ENCODE measurements around the gene KDM8.

KDM8 gene

DNA sequence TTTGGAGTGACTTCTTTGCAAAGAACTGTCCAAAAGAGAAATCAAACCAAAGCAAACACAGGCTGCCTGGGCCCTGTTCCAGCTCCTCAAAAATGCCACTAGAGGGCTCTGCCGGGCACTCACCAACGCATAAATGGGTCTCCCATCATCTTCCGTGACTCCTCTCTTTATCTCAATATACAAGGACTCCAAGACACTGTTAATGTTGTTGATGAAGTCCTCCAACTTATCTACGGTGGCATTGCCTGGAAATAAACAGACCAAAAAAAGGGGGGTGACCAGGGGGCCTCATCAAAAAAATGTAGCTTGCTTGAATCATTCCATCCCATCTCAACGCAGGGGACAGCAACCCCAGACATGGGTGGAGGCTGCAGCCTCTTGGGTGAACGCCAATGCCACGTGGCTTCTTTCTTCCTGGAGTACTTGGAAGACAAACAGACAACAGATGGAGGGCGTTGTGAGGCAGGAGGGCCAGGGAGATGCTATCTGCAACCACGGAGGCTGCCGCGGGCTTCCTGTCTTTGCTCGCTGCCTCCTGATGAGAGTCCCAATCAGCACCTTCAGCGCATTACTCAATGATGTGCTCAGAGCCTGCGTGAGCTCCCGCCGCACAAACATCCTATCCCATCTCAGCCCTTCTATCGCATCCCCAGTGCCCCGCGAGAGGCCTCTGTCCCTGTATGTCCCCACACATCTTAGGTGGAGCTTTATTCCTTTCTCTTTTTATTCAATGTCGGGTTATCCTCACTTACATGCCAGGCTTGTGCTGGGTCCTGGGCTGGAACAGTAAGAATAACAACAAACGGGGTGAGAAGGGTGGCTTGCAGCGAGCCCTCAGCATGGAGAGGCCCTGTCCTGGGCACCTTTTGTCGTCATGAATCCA lies 32.0 kb downstream of the KDM8 start:
- WGBS, 2 experiments, result 76 to 78% methylated on average over 22 to 23 of the region's 23 CpGs
- H3K4me1 ChIP-seq (ENCODE audit: control insufficient read depth, insufficient read depth, low read length), result peaks cover 11% of the 10 kb centered on the region
- no peaks in the 10 kb centered on the region for H3K27me3 ChIP-seq (ENCODE audit: control insufficient read depth, insufficient read depth, low read length, poor library complexity, severe bottlenecking)
- no peak overlapping the region for H3K4me3 ChIP-seq (ENCODE audit: insufficient read depth, low read depth, low read length)
- H3K36me3 ChIP-seq (ENCODE audit: control insufficient read depth, insufficient read depth, low read length), result no peaks in the 10 kb centered on the region
- no peak overlapping the region for H3K27ac ChIP-seq (ENCODE audit: insufficient read depth, low read depth, low read length, poor library complexity, severe bottlenecking)
- H3K9me3 ChIP-seq (ENCODE audit: control insufficient read depth, low read length), result no peaks in the 10 kb centered on the region

DNA sequence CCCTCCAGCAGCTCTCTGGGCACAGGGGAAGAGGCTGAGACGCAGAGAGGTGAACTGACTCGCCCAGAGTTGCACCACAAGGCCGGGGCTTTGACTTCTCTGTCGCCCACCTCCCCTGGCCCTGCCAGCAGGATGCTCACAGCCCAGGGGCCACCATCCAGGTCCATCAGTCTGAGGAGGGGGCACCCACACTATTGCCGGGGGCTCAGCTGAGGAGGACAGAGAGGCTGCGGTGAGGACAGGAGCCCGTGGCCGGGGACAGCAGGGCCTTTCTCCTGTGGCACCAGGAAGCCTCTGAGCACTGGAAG lies 32.6 kb downstream of the KDM8 start:
- no peaks in the 10 kb centered on the region for H3K27me3 ChIP-seq (ENCODE audit: control insufficient read depth, insufficient read depth, low read length, poor library complexity, severe bottlenecking)
- no peaks in the 10 kb centered on the region for H3K36me3 ChIP-seq (ENCODE audit: control insufficient read depth, insufficient read depth, low read length)
- H3K4me1 ChIP-seq (ENCODE audit: control insufficient read depth, insufficient read depth, low read length), result peaks cover 11% of the 10 kb centered on the region
- H3K27ac ChIP-seq (ENCODE audit: insufficient read depth, low read depth, low read length, poor library complexity, severe bottlenecking), result no peak overlapping the region
- H3K4me3 ChIP-seq (ENCODE audit: insufficient read depth, low read depth, low read length), result no peak overlapping the region
- 97% methylated on average over 8 of the region's 8 CpGs for WGBS, 2 experiments
- no peaks in the 10 kb centered on the region for H3K9me3 ChIP-seq (ENCODE audit: control insufficient read depth, low read length)

DNA sequence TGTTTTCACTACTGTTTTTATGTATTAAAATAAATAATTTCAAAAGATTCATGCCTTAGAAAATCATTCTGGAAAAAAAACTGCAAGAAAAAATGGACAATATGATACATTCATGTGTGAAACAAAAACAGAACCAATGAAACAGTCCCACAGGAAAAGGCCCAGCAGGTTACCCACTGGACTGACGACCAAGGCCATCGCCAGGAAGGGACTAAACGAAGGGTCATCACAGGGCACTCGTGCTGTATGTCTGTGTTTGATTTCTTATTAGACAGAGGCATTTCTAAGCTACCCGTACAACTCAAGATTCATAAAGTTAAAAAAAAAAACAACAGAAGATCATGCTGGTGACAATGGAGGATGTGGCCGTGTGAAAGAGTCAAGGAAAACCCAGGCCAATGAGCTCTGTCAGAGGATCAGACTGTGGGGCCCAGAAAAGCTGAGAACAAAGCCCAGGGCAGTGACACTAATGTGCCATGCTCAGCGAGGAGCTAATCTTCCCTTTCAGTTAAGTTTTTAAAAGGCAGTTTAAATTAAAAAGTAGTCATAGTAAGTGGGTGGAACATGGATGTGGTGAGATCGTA lies 33.4 kb downstream of the KDM8 start:
- Histone ChIP-seq H3K27ac (ENCODE audit: insufficient read depth, low read depth, low read length, poor library complexity, severe bottlenecking) (no peak overlapping the region), H3K9me3 (ENCODE audit: control insufficient read depth, low read length) (no peaks in the 10 kb centered on the region), H3K4me1 (ENCODE audit: control insufficient read depth, insufficient read depth, low read length) (peaks cover 11% of the 10 kb centered on the region), H3K36me3 (ENCODE audit: control insufficient read depth, insufficient read depth, low read length) (no peaks in the 10 kb centered on the region), H3K27me3 (ENCODE audit: control insufficient read depth, insufficient read depth, low read length, poor library complexity, severe bottlenecking) (no peaks in the 10 kb centered on the region), H3K4me3 (ENCODE audit: insufficient read depth, low read depth, low read length) (no peak overlapping the region)
- WGBS, 2 experiments, result 84 to 86% methylated on average over 6 to 8 of the region's 8 CpGs

DNA sequence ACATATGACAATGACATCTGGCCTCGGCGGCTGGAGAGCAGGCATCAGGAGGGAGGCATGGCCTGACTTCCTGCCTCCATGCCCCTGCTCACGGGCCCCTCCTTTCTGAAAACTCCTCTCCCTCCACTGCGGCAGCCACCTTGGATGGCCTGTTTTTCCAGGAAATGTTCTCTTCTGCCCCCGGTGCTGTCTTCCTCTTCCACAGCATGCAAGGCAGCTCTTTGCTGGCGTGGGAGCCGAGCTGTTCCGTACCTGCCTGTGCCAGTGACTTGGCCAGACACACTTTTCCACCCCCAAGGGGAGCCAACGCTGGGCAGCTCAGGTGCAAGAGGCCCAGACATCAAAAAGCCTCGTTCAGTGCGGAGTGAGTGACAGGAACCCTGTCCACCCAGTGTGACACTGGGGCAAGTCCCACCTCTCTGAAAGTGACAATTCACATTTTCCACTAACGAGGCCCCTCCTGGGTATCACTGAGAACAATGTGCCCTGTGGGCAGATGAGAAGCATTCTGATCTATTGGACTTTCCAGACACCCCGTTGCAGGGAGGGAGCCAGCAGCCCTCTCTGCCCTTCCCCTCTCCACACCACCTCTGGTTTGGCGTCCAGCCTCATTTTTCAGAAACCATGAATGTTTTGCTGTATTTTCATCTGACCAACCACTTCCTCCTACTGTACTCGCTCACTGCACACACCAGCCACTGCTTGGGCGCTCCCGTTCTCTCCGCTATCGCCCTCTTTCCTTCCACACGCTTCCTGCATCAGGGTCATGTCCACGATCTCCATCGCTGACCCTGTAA lies 34.1 kb downstream of the KDM8 start:
- H3K27me3 ChIP-seq (ENCODE audit: control insufficient read depth, insufficient read depth, low read length, poor library complexity, severe bottlenecking), result no peaks in the 10 kb centered on the region
- H3K4me1 ChIP-seq (ENCODE audit: control insufficient read depth, insufficient read depth, low read length), result peaks cover 13% of the 10 kb centered on the region
- H3K9me3 ChIP-seq (ENCODE audit: control insufficient read depth, low read length), result no peaks in the 10 kb centered on the region
- WGBS, 2 experiments, result 84 to 86% methylated on average over 22 of the region's 22 CpGs
- H3K36me3 ChIP-seq (ENCODE audit: control insufficient read depth, insufficient read depth, low read length), result no peaks in the 10 kb centered on the region
- H3K27ac ChIP-seq (ENCODE audit: insufficient read depth, low read depth, low read length, poor library complexity, severe bottlenecking), result no peak overlapping the region
- no peak overlapping the region for H3K4me3 ChIP-seq (ENCODE audit: insufficient read depth, low read depth, low read length)

DNA sequence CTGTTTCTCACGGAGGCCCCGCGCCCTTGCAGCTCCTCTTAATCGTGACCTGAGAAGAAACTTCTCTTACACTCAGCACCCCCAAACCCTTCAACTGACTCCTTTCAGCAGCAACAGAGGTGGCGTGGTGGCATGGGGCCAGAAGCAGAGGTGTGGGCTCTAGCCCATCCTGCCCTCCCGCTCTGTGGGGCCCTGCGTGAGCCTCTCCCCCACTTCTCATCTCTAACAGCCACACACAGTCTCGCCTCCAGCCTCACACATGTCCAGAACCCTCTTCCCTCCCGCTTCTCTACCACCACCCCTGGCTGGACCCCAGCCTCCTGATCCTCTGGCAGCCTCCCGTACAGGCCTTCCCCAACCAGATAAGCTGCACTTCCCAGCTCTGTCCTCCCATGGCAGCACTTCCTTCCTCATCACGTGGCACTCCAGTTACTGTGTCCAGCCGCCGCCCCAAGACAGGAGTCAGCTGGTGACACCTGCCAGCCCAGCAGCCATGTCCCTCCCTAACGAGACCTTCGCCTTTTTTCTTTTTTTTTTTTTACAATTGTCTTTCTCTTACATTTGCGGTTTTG lies 34.8 kb downstream of the KDM8 start:
- Histone ChIP-seq H3K36me3 (ENCODE audit: control insufficient read depth, insufficient read depth, low read length) (no peaks in the 10 kb centered on the region), H3K4me1 (ENCODE audit: control insufficient read depth, insufficient read depth, low read length) (peaks cover 20% of the 10 kb centered on the region), H3K27ac (ENCODE audit: insufficient read depth, low read depth, low read length, poor library complexity, severe bottlenecking) (no peak overlapping the region), H3K9me3 (ENCODE audit: control insufficient read depth, low read length) (no peaks in the 10 kb centered on the region), H3K27me3 (ENCODE audit: control insufficient read depth, insufficient read depth, low read length, poor library complexity, severe bottlenecking) (no peaks in the 10 kb centered on the region), H3K4me3 (ENCODE audit: insufficient read depth, low read depth, low read length) (no peak overlapping the region)
- 82 to 86% methylated on average over 15 to 16 of the region's 16 CpGs for WGBS, 2 experiments

DNA sequence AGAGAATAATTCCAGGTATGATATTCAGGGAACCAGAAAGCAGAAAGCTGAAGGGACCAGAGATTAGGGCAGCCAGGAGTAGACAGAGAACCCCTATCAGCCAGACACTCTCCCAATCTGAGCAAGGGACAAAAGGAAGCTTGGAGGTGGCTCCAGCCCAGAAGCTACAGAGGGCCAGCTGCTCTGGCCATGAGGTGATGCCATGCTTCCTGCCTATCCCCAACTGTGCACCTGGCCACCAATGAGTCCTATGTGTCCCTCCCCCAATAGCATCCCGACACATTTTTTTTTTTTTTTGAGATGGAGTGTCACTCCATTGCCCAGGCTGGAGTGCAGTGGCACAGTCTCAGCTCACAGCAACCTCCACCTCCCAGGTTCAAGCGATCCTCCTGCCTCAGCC lies 35.3 kb downstream of the KDM8 start:
- Histone ChIP-seq H3K36me3 (ENCODE audit: control insufficient read depth, insufficient read depth, low read length) (no peaks in the 10 kb centered on the region), H3K9me3 (ENCODE audit: control insufficient read depth, low read length) (no peaks in the 10 kb centered on the region), H3K4me3 (ENCODE audit: insufficient read depth, low read depth, low read length) (no peak overlapping the region), H3K4me1 (ENCODE audit: control insufficient read depth, insufficient read depth, low read length) (peaks cover 21% of the 10 kb centered on the region), H3K27ac (ENCODE audit: insufficient read depth, low read depth, low read length, poor library complexity, severe bottlenecking) (no peak overlapping the region), H3K27me3 (ENCODE audit: control insufficient read depth, insufficient read depth, low read length, poor library complexity, severe bottlenecking) (no peaks in the 10 kb centered on the region)
- 91 to 100% methylated on average over 2 of the region's 2 CpGs for WGBS, 2 experiments

DNA sequence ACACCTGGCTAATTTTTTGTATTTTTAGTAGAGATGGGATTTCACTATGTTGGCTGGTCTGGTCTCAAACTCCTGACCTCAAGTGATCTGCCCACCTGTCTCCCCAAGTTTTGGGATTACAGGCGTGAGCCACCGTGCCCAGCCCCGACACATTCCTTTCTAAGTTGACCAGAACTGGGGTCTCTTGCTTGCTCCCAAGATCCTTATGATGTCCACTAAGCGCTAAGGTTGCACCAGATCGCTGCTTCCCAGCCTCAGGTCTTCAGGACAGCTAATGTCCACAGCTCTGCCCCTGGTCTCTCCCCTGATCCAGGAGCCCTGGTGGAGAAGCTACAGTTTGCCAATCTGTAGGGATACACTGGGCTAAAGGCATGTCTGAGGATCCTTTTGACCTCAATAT lies 35.7 kb downstream of the KDM8 start:
- Histone ChIP-seq H3K4me1 (ENCODE audit: control insufficient read depth, insufficient read depth, low read length) (peaks cover 21% of the 10 kb centered on the region), H3K27me3 (ENCODE audit: control insufficient read depth, insufficient read depth, low read length, poor library complexity, severe bottlenecking) (no peaks in the 10 kb centered on the region), H3K36me3 (ENCODE audit: control insufficient read depth, insufficient read depth, low read length) (no peaks in the 10 kb centered on the region), H3K9me3 (ENCODE audit: control insufficient read depth, low read length) (no peaks in the 10 kb centered on the region), H3K4me3 (ENCODE audit: insufficient read depth, low read depth, low read length) (no peak overlapping the region), H3K27ac (ENCODE audit: insufficient read depth, low read depth, low read length, poor library complexity, severe bottlenecking) (no peak overlapping the region)
- WGBS, 2 experiments, result 96% methylated on average over 5 of the region's 5 CpGs

DNA sequence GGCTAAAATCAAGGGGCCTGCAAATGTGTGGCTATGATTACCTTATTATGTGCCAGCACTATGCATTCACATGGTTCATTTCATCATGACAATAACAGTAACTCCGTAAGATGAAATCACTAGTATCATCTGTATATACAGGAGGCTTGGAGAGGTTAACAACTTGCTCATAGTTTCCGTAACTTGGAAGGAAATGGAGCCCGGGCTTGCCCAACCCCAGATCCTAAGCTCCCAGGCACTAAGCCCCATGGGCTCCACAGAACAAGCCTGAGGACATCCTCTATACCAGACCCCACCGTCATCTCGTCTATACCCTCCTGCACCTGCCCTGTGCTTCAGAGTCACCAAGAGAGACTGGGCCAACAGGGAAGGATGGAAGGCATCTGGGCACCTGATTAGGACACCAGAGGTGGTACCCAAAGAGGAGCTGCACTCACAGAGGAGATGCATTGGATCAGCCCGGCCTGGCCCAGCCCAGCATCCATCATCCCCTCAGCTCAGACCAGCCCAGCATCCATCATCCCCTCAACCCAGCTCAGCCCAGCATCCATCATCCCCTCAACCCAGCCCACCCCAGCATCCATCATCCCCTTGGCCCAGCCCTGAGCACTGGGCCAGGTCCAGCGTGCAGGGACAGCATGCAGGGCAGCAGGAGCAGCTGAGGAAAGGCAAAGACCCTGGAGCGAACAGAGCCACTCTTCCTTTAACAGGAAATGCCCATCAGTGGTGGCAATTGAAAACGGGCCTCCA lies 36.8 kb downstream of the KDM8 start:
- Histone ChIP-seq H3K27me3 (ENCODE audit: control insufficient read depth, insufficient read depth, low read length, poor library complexity, severe bottlenecking) (no peaks in the 10 kb centered on the region), H3K4me1 (ENCODE audit: control insufficient read depth, insufficient read depth, low read length) (peaks cover 26% of the 10 kb centered on the region), H3K9me3 (ENCODE audit: control insufficient read depth, low read length) (no peaks in the 10 kb centered on the region), H3K27ac (ENCODE audit: insufficient read depth, low read depth, low read length, poor library complexity, severe bottlenecking) (no peak overlapping the region), H3K4me3 (ENCODE audit: insufficient read depth, low read depth, low read length) (no peak overlapping the region), H3K36me3 (ENCODE audit: control insufficient read depth, insufficient read depth, low read length) (no peaks in the 10 kb centered on the region)
- WGBS, 2 experiments, result 90 to 93% methylated on average over 9 of the region's 9 CpGs

DNA sequence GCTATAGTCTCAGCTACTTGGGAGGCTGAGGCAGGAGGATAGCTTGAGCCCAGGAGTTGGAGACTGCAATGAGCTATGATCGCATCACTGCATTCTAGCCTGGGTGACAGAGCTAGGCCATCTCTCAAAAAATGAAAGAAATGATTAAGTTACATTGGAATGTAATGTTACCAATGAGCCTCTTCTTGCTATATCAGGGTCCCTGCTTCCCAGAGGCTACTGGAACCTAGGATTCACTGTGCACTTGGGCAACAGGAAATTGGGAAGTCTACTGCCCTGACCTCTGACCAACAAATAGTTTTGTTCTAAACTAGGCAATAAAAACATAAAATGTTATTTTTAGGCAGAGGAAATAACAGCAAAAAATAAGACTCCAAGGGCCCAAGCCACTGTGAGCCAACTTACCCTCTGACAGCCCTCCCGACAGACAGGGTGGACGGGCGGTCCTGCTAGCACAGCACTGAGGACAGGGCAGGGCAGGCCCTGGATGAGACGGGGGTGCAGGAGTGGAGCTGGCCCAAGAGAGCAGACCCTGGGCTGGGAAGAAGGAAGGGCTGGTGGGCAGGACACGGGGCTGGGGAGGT lies 37.7 kb downstream of the KDM8 start:
- no peaks in the 10 kb centered on the region for H3K27me3 ChIP-seq (ENCODE audit: control insufficient read depth, insufficient read depth, low read length, poor library complexity, severe bottlenecking)
- no peak overlapping the region for H3K27ac ChIP-seq (ENCODE audit: insufficient read depth, low read depth, low read length, poor library complexity, severe bottlenecking)
- no peaks in the 10 kb centered on the region for H3K36me3 ChIP-seq (ENCODE audit: control insufficient read depth, insufficient read depth, low read length)
- H3K4me3 ChIP-seq (ENCODE audit: insufficient read depth, low read depth, low read length), result no peak overlapping the region
- H3K4me1 ChIP-seq (ENCODE audit: control insufficient read depth, insufficient read depth, low read length), result peaks cover 26% of the 10 kb centered on the region
- WGBS, 2 experiments, result 92 to 95% methylated on average over 6 of the region's 6 CpGs
- no peaks in the 10 kb centered on the region for H3K9me3 ChIP-seq (ENCODE audit: control insufficient read depth, low read length)
